Lower lobe of right lung (tissue), 2 donors: ENCODE measurements around the gene TGFBRAP1. TPM values are rescaled to one million over a fixed set of nuclear protein-coding genes. Genes with fewer than 3 reads are reported as not detected.
"Not testable (repeated sequence)": the region's sequence is repeated elsewhere in the genome, so short reads cannot be mapped to it uniquely, and the experiment has no call there.

Experiments used
- ATAC-seq, 2 donors: fragments of 200-7000 bp; cut with Tn5 transposase; one replicate each; pipeline ENCODE4 v1.9.1; 2020 to 2022; ENCODE audit warnings: mild to moderate bottlenecking in 2 of 2, moderate library complexity in 2 of 2
- DNase-seq: peaks from one replicate; pipeline ENCODE4 v3.0.0-alpha.2; 2020
- H3K27ac ChIP-seq: fragments of 200-600 bp; one replicate; pipeline ENCODE4 v1.8.0; 2022
- H3K27me3 ChIP-seq: fragments of 200-600 bp; one replicate; pipeline ENCODE4 v1.8.0; 2022; ENCODE audit warnings: low read depth
- H3K36me3 ChIP-seq: fragments of 200-600 bp; one replicate; pipeline ENCODE4 v1.8.0; 2022; ENCODE audit warnings: mild to moderate bottlenecking
- H3K4me1 ChIP-seq: fragments of 200-600 bp; one replicate; pipeline ENCODE4 v1.8.0; 2022
- H3K4me3 ChIP-seq: fragments of 200-600 bp; one replicate; pipeline ENCODE4 v1.8.0; 2022; ENCODE audit warnings: mild to moderate bottlenecking
- H3K9me3 ChIP-seq: fragments of 200-600 bp; one replicate; pipeline ENCODE4 v1.8.0; 2022
- intact Hi-C: fragments of 100-400 bp; cut with DNase I; formaldehyde crosslinking; loops from one replicate; pipeline ENCODE4 v1.11.0; 2022
- total RNA-seq: library from RNA; stranded (reverse); fragmentation: NEBNext Ultra II Directional; extraction: Animal tissue kit (Norgen Biotek cat#: 25700); gene quantifications from one replicate; pipeline ENCODE4 v1.2.1, GENCODE V29; 2021
- TF ChIP-seq, protein P1 (sequence below): fragments of 200-600 bp; IDR thresholded peaks from one replicate; pipeline ENCODE4 v1.8.0; 2022; ENCODE audit warnings: antibody characterized with exemption, mild to moderate bottlenecking
- donor health status: DM: no; HTN: yes; CAD: no; lungs with severe emphysema.

The TGFBRAP1 gene
- total RNA-seq, 1 donor from 2014 or later = 19.4 TPM

DNA sequence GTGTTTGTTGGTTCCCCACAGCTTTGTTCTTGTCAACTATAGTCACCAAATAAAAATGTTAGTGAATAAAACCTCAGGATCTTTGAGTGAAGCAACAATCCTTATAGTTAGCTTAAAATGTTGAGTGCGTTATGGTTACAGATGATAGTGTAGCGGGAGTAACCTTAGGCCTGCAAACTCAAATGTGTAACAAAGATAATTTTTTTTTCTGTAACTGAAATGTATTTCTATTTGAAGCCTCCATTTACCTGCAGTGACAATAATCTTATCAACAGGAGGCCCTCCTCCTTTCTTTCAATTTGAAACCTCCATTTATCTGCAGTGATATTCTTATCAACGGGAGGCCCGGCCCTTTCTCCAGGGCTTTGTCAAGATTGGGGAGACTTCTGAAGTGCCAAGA is 4.7 kb upstream of the TGFBRAP1 start:
- TF ChIP-seq, protein P1, sequence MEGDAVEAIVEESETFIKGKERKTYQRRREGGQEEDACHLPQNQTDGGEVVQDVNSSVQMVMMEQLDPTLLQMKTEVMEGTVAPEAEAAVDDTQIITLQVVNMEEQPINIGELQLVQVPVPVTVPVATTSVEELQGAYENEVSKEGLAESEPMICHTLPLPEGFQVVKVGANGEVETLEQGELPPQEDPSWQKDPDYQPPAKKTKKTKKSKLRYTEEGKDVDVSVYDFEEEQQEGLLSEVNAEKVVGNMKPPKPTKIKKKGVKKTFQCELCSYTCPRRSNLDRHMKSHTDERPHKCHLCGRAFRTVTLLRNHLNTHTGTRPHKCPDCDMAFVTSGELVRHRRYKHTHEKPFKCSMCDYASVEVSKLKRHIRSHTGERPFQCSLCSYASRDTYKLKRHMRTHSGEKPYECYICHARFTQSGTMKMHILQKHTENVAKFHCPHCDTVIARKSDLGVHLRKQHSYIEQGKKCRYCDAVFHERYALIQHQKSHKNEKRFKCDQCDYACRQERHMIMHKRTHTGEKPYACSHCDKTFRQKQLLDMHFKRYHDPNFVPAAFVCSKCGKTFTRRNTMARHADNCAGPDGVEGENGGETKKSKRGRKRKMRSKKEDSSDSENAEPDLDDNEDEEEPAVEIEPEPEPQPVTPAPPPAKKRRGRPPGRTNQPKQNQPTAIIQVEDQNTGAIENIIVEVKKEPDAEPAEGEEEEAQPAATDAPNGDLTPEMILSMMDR = no peak
- DNase-seq = no peak
- Histone ChIP-seq H3K27me3 (no peaks in the 10 kb centered on the region), H3K9me3 (no peaks in the 10 kb centered on the region), H3K4me1 (peaks cover 27% of the 10 kb centered on the region), H3K27ac (no peak overlapping the region), H3K4me3 (no peak overlapping the region), H3K36me3 (no peaks in the 10 kb centered on the region)
- intact Hi-C loops = no loop called here
- ATAC-seq = no peak

DNA sequence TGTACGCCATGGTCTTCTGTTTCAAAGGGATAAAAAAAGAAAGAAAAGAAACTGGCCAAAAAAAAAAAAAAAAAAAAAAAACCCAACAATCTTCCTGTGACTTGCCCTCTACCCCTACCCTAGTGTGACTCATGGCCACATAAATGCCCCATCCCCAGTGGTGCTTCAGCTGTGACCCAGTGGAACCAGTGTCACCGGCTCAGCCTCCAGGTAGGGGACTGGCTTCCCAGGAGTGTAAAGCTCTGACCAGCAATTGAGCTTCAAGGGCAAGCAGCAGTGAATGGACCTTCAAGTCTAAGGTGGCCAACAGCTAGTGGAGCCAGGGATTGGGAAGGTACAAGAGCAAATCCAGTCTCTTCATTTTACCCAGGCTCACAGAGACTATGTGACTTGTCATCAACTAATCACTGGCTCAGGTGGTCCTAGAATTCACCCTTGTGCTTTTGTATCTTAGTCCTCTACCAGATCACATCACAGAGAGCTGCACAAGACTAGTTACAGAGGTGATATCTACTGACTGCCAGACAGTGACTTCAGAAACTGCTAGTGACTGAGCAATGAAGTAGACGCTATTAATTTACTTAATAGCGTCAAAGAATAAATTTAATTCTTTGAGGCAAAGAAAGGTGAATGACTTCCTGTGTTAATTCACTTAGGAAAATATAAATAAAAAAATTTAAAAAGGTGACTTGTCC is 1.3 kb upstream of the TGFBRAP1 start:
- DNase-seq = no peak
- Histone ChIP-seq H3K27ac (peak overlapping the region; percentile 91), H3K27me3 (no peaks in the 10 kb centered on the region), H3K9me3 (no peaks in the 10 kb centered on the region), H3K4me3 (no peak overlapping the region), H3K36me3 (no peaks in the 10 kb centered on the region), H3K4me1 (peaks cover 21% of the 10 kb centered on the region)
- ATAC-seq = no peak
- intact Hi-C loops = no loop called here
- TF ChIP-seq, protein P1 = no peak

DNA sequence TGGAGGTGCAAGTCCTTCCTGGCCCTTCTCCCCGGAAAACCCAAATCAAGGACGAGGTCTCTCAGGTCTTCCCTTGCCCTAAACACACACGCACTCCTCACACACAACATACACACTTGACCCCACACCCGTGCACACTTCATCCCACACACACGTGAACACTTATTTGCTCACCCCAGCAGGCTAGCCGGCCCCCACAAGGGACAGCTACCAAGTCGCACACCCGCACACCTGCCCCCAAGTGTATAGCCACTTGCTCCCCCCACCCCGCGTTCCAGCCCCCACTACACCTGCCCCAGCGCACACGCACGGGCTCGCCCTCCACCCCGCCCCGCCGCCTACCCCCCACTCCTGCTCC is 359 bp downstream of the TGFBRAP1 start:
- no peaks in the 10 kb centered on the region for H3K27me3 ChIP-seq

DNA sequence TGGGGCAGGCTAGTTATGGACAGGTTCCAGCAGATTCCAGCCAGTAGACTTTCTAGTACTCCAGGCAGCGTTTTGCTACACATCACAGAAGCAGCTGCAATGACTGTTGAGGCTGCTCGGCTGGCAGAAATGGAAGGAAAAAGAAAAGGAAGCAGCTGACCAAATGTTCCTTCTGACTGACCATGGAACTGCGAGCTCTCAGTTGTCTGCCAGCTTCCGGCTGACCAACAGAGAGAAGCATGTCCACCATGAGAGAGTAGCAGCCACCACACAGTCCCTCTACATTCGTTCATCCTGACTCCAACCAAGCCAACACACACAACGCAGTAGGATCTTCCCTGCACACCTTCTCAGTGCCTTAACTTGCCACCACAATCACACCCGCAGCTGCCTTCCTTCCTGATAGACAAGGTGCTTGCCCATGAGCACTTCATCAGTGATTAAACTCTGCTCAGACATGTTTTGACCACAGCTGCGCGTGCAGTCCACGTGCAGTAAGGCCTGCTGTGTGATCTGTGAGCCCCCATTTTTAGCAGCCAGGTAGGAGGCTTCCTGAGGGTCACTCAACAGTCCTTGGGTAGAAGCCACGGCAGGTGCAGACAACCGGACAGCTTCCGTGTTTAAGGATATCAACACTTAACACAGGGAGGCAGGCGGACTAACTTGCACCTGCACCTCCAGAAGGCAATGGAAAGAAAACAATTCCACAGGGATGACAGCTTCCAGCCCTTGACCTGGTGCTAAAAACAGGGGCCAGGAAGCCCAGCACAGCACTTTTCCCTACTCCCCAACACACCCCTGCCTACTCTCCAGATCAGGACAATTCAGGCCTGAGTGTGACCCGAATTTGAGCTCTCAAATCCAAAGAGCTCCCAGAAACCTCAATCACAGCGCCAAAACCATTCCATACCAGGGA is 996 bp downstream of the TGFBRAP1 start:
- peak; percentile 29 to 31 for ATAC-seq
- H3K27ac ChIP-seq = peak overlapping the region; percentile 80
- peaks cover 21% of the 10 kb centered on the region for H3K4me1 ChIP-seq
- H3K36me3 ChIP-seq = no peaks in the 10 kb centered on the region
- H3K4me3 ChIP-seq = peak overlapping the region; percentile 65
- TF ChIP-seq, protein P1 = no peak
- H3K27me3 ChIP-seq = no peaks in the 10 kb centered on the region
- no peak for DNase-seq
- intact Hi-C loops = no loop called here
- no peaks in the 10 kb centered on the region for H3K9me3 ChIP-seq

More for the DNA sequence above, 359 bp downstream of the TGFBRAP1 start:
- H3K4me1 ChIP-seq = peaks cover 21% of the 10 kb centered on the region
- H3K36me3 ChIP-seq = no peaks in the 10 kb centered on the region
- peak in 1 of 2 donors; percentile 46 for ATAC-seq
- peak; percentile 50 for DNase-seq
- no peaks in the 10 kb centered on the region for H3K9me3 ChIP-seq
- TF ChIP-seq, protein P1 = no peak
- peak overlapping the region; percentile 65 for H3K4me3 ChIP-seq
- H3K27ac ChIP-seq = peak overlapping the region; percentile 80
- intact Hi-C loops = no loop called here

DNA sequence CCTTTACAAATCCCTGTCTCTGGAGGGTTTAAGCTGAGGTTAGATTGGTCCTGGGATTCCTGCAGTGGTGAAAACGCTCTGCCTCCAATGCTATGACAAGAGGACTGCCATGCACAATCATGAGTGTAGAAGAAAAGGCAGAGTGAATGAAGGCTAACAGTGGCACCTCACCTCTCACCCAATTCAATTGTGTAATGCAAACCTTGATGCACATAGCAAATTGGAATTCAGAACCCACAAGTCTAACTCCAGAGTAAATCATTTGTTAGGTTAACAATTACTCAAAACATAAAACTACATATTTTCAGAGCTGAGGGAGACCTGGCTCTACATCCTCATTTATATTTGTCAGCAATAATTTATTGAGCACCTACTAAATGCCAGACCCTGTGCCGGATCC is 1.8 kb downstream of the TGFBRAP1 start:
- Histone ChIP-seq H3K27me3 (no peaks in the 10 kb centered on the region), H3K27ac (no peak overlapping the region), H3K4me3 (no peak overlapping the region), H3K4me1 (peaks cover 21% of the 10 kb centered on the region), H3K9me3 (no peaks in the 10 kb centered on the region), H3K36me3 (no peaks in the 10 kb centered on the region)
- intact Hi-C loops = no loop called here
- TF ChIP-seq, protein P1 = no peak
- DNase-seq = no peak
- no peak for ATAC-seq

DNA sequence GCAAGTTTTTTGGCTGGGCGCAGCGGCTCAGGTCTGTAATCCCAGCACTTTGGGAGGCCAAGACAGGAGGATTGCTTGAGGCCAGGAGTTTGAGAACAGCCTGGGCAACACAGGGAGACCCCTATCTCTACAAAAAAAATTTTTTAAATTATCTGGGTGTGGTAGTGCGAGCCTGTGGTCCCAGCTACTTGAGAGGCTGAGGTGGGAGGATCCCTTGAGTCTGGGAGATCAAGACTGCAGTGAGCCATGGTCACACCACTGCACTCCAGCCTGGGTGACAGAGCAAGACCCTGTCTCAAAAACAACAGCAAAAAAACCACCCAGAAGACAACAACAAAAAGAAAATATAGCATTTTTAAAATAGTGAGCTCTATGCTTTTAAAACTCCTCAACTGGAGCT is 2.3 kb downstream of the TGFBRAP1 start:
- DNase-seq, intact Hi-C loops, H3K27ac ChIP-seq, H3K9me3 ChIP-seq, H3K4me3 ChIP-seq, H3K27me3 ChIP-seq, H3K36me3 ChIP-seq, ATAC-seq: not testable (repeated sequence)
- H3K4me1 ChIP-seq = peaks cover 21% of the 10 kb centered on the region
